GM23338 (cell line): ENCODE measurements around the gene C1orf141. TPM values are rescaled to one million over a fixed set of nuclear protein-coding genes. Genes with fewer than 3 reads are reported as not detected.

Experiments
- ATAC-seq: fragments of 200-7000 bp; cut with Tn5 transposase; 3 replicates; pipeline ENCODE4 v1.9.1; 2020
- DNase-seq: peaks from one replicate; pipeline ENCODE4 v3.0.0-alpha.2; 2015; ENCODE audit warnings: low spot score
- H2AFZ ChIP-seq: fragments of 200-600 bp; sonication (generic); 2 replicates; pipeline ENCODE4 v1.8.0; 2016; ENCODE audit warnings: antibody characterized with exemption, mild to moderate bottlenecking, moderate library complexity
- H3F3A ChIP-seq: fragments of 200-600 bp; sonication (generic); replicated peaks from 2 replicates; pipeline ENCODE4 v1.8.0; 2017; ENCODE audit warnings: antibody characterized with exemption, mixed run types, low read depth
- H3K27ac ChIP-seq: fragments of 200-600 bp; sonication (generic); 2 replicates; pipeline ENCODE4 v1.6.1; 2016; ENCODE audit warnings: low read depth
- H3K27me3 ChIP-seq: fragments of 200-600 bp; sonication (generic); 2 replicates; pipeline ENCODE4 v1.8.0; 2016; ENCODE audit warnings: mild to moderate bottlenecking, mixed run types, moderate library complexity; ENCODE audit not compliant: insufficient read depth
- H3K36me3 ChIP-seq: fragments of 200-600 bp; sonication (generic); 2 replicates; pipeline ENCODE4 v1.8.0; 2016; ENCODE audit warnings: mild to moderate bottlenecking; ENCODE audit not compliant: insufficient read depth
- H3K4me1 ChIP-seq: fragments of 200-600 bp; sonication (generic); 2 replicates; pipeline ENCODE4 v1.8.0; 2016; ENCODE audit warnings: mild to moderate bottlenecking, moderate library complexity; ENCODE audit not compliant: insufficient read depth
- H3K4me2 ChIP-seq: fragments of 200-600 bp; sonication (generic); 2 replicates; pipeline ENCODE4 v1.7.1; 2017; ENCODE audit warnings: mixed run types
- H3K4me3 ChIP-seq: fragments of 200-600 bp; sonication (generic); 2 replicates; pipeline ENCODE4 v1.6.1; 2016; ENCODE audit warnings: mixed run types
- H3K79me2 ChIP-seq: fragments of 200-600 bp; sonication (generic); replicated peaks from 2 replicates; pipeline ENCODE4 v1.8.0; 2017; ENCODE audit warnings: mild to moderate bottlenecking; ENCODE audit not compliant: insufficient read depth
- H3K9me2 ChIP-seq: fragments of 200-600 bp; sonication (generic); 2 replicates; pipeline ENCODE4 v1.8.0; 2017; ENCODE audit not compliant: insufficient read depth
- H4K20me1 ChIP-seq: fragments of 200-600 bp; sonication (generic); replicated peaks from 2 replicates; pipeline ENCODE4 v1.8.0; 2017; ENCODE audit warnings: mild to moderate bottlenecking; ENCODE audit not compliant: insufficient read depth
- H3K27ac Mint-ChIP-seq: 2 replicates; pipeline ENCODE4 v1.8.0; 2020; ENCODE audit warnings: inconsistent platforms, mild to moderate bottlenecking, moderate library complexity, mixed read lengths
- H3K27me3 Mint-ChIP-seq: 3 replicates; pipeline ENCODE4 v1.8.0; 2022; ENCODE audit warnings: low read depth, mild to moderate bottlenecking, moderate library complexity, mixed read lengths, inconsistent platforms; ENCODE audit not compliant: insufficient read depth, poor library complexity
- H3K36me3 Mint-ChIP-seq: 3 replicates; pipeline ENCODE4 v1.8.0; 2021; ENCODE audit warnings: low read depth, mild to moderate bottlenecking, inconsistent platforms, moderate library complexity, mixed read lengths
- H3K4me1 Mint-ChIP-seq: 3 replicates; pipeline ENCODE4 v1.8.0; 2020; ENCODE audit warnings: mild to moderate bottlenecking, inconsistent platforms, mixed read lengths
- H3K4me3 Mint-ChIP-seq: 3 replicates; pipeline ENCODE4 v1.8.0; 2021; ENCODE audit warnings: moderate library complexity, mild to moderate bottlenecking, inconsistent platforms, mixed read lengths
- H3K9me3 Mint-ChIP-seq: 3 replicates; pipeline ENCODE4 v1.8.0; 2020; ENCODE audit warnings: moderate library complexity, mild to moderate bottlenecking, inconsistent platforms, mixed read lengths
- CREB1 ChIP-seq: fragments of 250-450 bp; sonication (Bioruptor Pico); IDR thresholded peaks from 2 replicates; pipeline ENCODE4 v1.5.0; 2020; ENCODE audit warnings: low read depth, mild to moderate bottlenecking, moderate library complexity
- ETS1 ChIP-seq: IDR thresholded peaks from 2 replicates; pipeline ENCODE4 v1.6.1; 2016; ENCODE audit warnings: antibody characterized with exemption
- EZH2 ChIP-seq: fragments of 200-600 bp; sonication (generic); IDR thresholded peaks from one replicate; pipeline ENCODE4 v1.8.0; 2017; ENCODE audit warnings: antibody characterized with exemption, mild to moderate bottlenecking, low read depth; ENCODE audit not compliant: unreplicated experiment
- EZH2phosphoT487 ChIP-seq: fragments of 200-600 bp; sonication (generic); IDR thresholded peaks from one replicate; pipeline ENCODE4 v1.8.1; 2018; ENCODE audit warnings: antibody characterized with exemption; ENCODE audit not compliant: unreplicated experiment
- JUNB ChIP-seq: IDR thresholded peaks from one replicate; pipeline ENCODE4 v1.6.1; 2016; ENCODE audit warnings: antibody characterized with exemption; ENCODE audit not compliant: unreplicated experiment
- NANOG ChIP-seq: IDR thresholded peaks from 2 replicates; pipeline ENCODE4 v1.6.1; 2016; ENCODE audit warnings: antibody characterized with exemption, borderline replicate concordance
- POLR2AphosphoS5 ChIP-seq: IDR thresholded peaks from 2 replicates; pipeline ENCODE4 v1.6.1; 2016; ENCODE audit warnings: antibody characterized with exemption, low read depth
- REST ChIP-seq: IDR thresholded peaks from one replicate; pipeline ENCODE4 v1.6.1; 2018; ENCODE audit warnings: antibody characterized with exemption; ENCODE audit not compliant: unreplicated experiment
- STAT1 ChIP-seq: IDR thresholded peaks from one replicate; pipeline ENCODE4 v1.6.1; 2016; ENCODE audit warnings: antibody characterized with exemption; ENCODE audit not compliant: unreplicated experiment
- ZNF114 ChIP-seq: fragments of 250-450 bp; sonication (Bioruptor Pico); IDR thresholded peaks from 2 replicates; pipeline ENCODE4 v1.5.0; 2020; ENCODE audit warnings: mild to moderate bottlenecking, moderate library complexity
- ZNF331 ChIP-seq: fragments of 250-450 bp; sonication (Bioruptor Pico); IDR thresholded peaks from 2 replicates; pipeline ENCODE4 v1.5.0; 2020; ENCODE audit warnings: low read depth, mild to moderate bottlenecking, moderate library complexity
- ZNF462 ChIP-seq: fragments of 250-450 bp; sonication (Bioruptor Pico); IDR thresholded peaks from 2 replicates; pipeline ENCODE4 v1.5.0; 2020; ENCODE audit warnings: mild to moderate bottlenecking, moderate library complexity
- polyA plus RNA-seq: library from polyadenylated mRNA; unstranded; fragments of >200 nt; fragmentation: Nextera tagmentation; extraction: Ambion mirVana; gene quantifications from 2 replicates; pipeline ENCODE4 v1.2.1, GENCODE V29; 2016
- total RNA-seq: library from RNA; depleted of rRNA; stranded (reverse); fragments of >200 nt; shearing (Covaris generic); gene quantifications from 2 replicates; pipeline ENCODE4 v1.2.3, GENCODE V29; 2014
- TF ChIP-seq, protein P1 (sequence below), 2 experiments: fragments of 200-600 bp in 1 of 2; sonication (generic) in 1 of 2; conservative IDR thresholded peaks; 2 replicates each; pipeline versions ENCODE4 v1.5.1 to v1.6.1; 2016 to 2017; ENCODE audit warnings: antibody characterized with exemption in 2 of 2, low read depth in 2 of 2, mild to moderate bottlenecking in 2 of 2, moderate library complexity in 1 of 2

The C1orf141 gene
- total and polyA plus RNA-seq, 2 experiments from 2014 or later, result not detected

DNA sequence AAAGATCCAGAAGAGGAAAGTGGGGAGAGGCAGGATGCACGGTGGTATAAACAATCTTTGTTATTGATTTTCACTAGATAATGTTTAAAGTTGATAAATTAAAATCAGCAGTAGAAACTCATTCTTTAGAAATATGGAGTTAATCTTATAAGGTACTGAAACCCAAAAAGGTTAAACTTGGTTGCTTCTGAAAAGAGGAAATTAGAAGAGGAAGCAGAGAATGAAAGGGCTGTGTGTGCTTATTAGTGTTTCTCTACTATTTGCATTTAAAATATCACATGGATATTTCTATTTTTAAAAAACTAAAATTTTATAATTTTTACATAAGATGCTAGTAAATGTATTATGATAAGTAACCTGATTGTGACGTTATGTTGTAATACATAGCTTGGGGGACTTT lies 24.4 kb downstream of the C1orf141 start:
- Histone ChIP-seq H3K36me3 (no peaks in the 10 kb centered on the region), H3K27me3 (no peaks in the 10 kb centered on the region), H3K4me2 (no peak overlapping the region), H3K9me2 (no peaks in the 10 kb centered on the region), H3F3A (no peaks in the 10 kb centered on the region), H2AFZ (no peak overlapping the region), H3K4me1 (no peaks in the 10 kb centered on the region), H3K4me3 (no peak overlapping the region), H3K79me2 (no peaks in the 10 kb centered on the region), H4K20me1 (no peaks in the 10 kb centered on the region), H3K27ac (no peak overlapping the region)
- TF ChIP-seq POLR2AphosphoS5 (no peak), ZNF462 (CRISPR knock-in tag) (no peak), NANOG (no peak), ETS1 (no peak), ZNF331 (CRISPR knock-in tag) (no peak), STAT1 (no peak), REST (no peak), CREB1 (no peak), EZH2 (no peak), JUNB (no peak), EZH2phosphoT487 (no peak), ZNF114 (CRISPR knock-in tag) (no peak)
- TF ChIP-seq, protein P1, sequence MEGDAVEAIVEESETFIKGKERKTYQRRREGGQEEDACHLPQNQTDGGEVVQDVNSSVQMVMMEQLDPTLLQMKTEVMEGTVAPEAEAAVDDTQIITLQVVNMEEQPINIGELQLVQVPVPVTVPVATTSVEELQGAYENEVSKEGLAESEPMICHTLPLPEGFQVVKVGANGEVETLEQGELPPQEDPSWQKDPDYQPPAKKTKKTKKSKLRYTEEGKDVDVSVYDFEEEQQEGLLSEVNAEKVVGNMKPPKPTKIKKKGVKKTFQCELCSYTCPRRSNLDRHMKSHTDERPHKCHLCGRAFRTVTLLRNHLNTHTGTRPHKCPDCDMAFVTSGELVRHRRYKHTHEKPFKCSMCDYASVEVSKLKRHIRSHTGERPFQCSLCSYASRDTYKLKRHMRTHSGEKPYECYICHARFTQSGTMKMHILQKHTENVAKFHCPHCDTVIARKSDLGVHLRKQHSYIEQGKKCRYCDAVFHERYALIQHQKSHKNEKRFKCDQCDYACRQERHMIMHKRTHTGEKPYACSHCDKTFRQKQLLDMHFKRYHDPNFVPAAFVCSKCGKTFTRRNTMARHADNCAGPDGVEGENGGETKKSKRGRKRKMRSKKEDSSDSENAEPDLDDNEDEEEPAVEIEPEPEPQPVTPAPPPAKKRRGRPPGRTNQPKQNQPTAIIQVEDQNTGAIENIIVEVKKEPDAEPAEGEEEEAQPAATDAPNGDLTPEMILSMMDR (conservative IDR thresholded peaks at IDR 0.05; ENCODE audit: low read depth in 2 of 2), result no peak
- ATAC-seq, result no peak
- Mint-ChIP-seq H3K9me3 (no peaks in the 10 kb centered on the region), H3K4me3 (no peak overlapping the region), H3K4me1 (no peaks in the 10 kb centered on the region), H3K36me3 (no peaks in the 10 kb centered on the region), H3K27ac (no peak overlapping the region), H3K27me3 (no peaks in the 10 kb centered on the region)
- DNase-seq, result no peak
